ENCODE data around the gene ASB13. TPM values are rescaled to one million over a fixed set of nuclear protein-coding genes. Genes with fewer than 3 reads are reported as not detected.

The ASB13 gene
- total and polyA plus RNA-seq, 9 donors = 8.0 to 14.0 (median 11.7) TPM

- H3K27me3 ChIP-seq (ENCODE audit: control insufficient read depth, insufficient read depth, low read length) = no peaks in the 10 kb centered on the region
- H3K4me1 ChIP-seq (ENCODE audit: control insufficient read depth, insufficient read depth, low read length) = peaks cover 76% of the 10 kb centered on the region
- H3K27ac ChIP-seq (ENCODE audit: low read length) = peak overlapping the region; percentile 76
- no peaks in the 10 kb centered on the region for H3K36me3 ChIP-seq (ENCODE audit: control insufficient read depth, insufficient read depth, low read length)
- H3K4me3 ChIP-seq (ENCODE audit: low read length) = no peak overlapping the region
- DNase-seq = peak; percentile 96
- 24% methylated on average over 4 of the region's 6 CpGs for WGBS (ENCODE audit: insufficient coverage)
- no peaks in the 10 kb centered on the region for H3K9me3 ChIP-seq (replicated peaks; ENCODE audit: control insufficient read depth, low read depth, low read length)
Observed at GRCh38 chr10:5616836-5617235, 49.6 kb downstream of the ASB13 start.

GRCh38 chr10:5616046-5616445 lies 50.3 kb downstream of the ASB13 start:
- H3K27ac ChIP-seq (ENCODE audit: low read length) = peak overlapping the region; percentile 85
- no peaks in the 10 kb centered on the region for H3K27me3 ChIP-seq (ENCODE audit: control insufficient read depth, insufficient read depth, low read length)
- H3K4me1 ChIP-seq (ENCODE audit: control insufficient read depth, insufficient read depth, low read length) = peaks cover 81% of the 10 kb centered on the region
- no peaks in the 10 kb centered on the region for H3K9me3 ChIP-seq (replicated peaks; ENCODE audit: control insufficient read depth, low read depth, low read length)
- 84% methylated on average over 12 of the region's 26 CpGs for WGBS (ENCODE audit: insufficient coverage)
- H3K4me3 ChIP-seq (ENCODE audit: low read length) = no peak overlapping the region
- DNase-seq = peak; percentile 32
- no peaks in the 10 kb centered on the region for H3K36me3 ChIP-seq (ENCODE audit: control insufficient read depth, insufficient read depth, low read length)

- 39% methylated on average over 6 of the region's 7 CpGs for WGBS (ENCODE audit: insufficient coverage)
- peaks cover 85% of the 10 kb centered on the region for H3K4me1 ChIP-seq (ENCODE audit: control insufficient read depth, insufficient read depth, low read length)
- peak overlapping the region; percentile 85 for H3K27ac ChIP-seq (ENCODE audit: low read length)
Observed at GRCh38 chr10:5615316-5615715, 51.1 kb downstream of the ASB13 start.

GRCh38 chr10:5614155-5614721 lies 52.2 kb downstream of the ASB13 start:
- peak overlapping the region; percentile 85 for H3K27ac ChIP-seq (ENCODE audit: low read length)
- H3K4me3 ChIP-seq (ENCODE audit: low read length) = no peak overlapping the region
- no peaks in the 10 kb centered on the region for H3K27me3 ChIP-seq (ENCODE audit: control insufficient read depth, insufficient read depth, low read length)
- H3K36me3 ChIP-seq (ENCODE audit: control insufficient read depth, insufficient read depth, low read length) = no peaks in the 10 kb centered on the region
- 29% methylated on average over 2 of the region's 4 CpGs for WGBS (ENCODE audit: insufficient coverage)
- peak; percentile 86 for DNase-seq
- H3K9me3 ChIP-seq (replicated peaks; ENCODE audit: control insufficient read depth, low read depth, low read length) = no peaks in the 10 kb centered on the region
- H3K4me1 ChIP-seq (ENCODE audit: control insufficient read depth, insufficient read depth, low read length) = peaks cover 85% of the 10 kb centered on the region

More at GRCh38 chr10:5615316-5615715, 51.1 kb downstream of the ASB13 start:
- no peaks in the 10 kb centered on the region for H3K27me3 ChIP-seq (ENCODE audit: control insufficient read depth, insufficient read depth, low read length)
- no peaks in the 10 kb centered on the region for H3K9me3 ChIP-seq (replicated peaks; ENCODE audit: control insufficient read depth, low read depth, low read length)
- peak; percentile 82 for DNase-seq
- no peak overlapping the region for H3K4me3 ChIP-seq (ENCODE audit: low read length)
- H3K36me3 ChIP-seq (ENCODE audit: control insufficient read depth, insufficient read depth, low read length) = no peaks in the 10 kb centered on the region

- no CpG with 5 or more reads among the region's 13 CpGs for WGBS (ENCODE audit: insufficient coverage)
- no peaks in the 10 kb centered on the region for H3K9me3 ChIP-seq (replicated peaks; ENCODE audit: control insufficient read depth, low read depth, low read length)
- H3K36me3 ChIP-seq (ENCODE audit: control insufficient read depth, insufficient read depth, low read length) = no peaks in the 10 kb centered on the region
- peak overlapping the region; percentile 85 for H3K27ac ChIP-seq (ENCODE audit: low read length)
- H3K4me1 ChIP-seq (ENCODE audit: control insufficient read depth, insufficient read depth, low read length) = peaks cover 85% of the 10 kb centered on the region
- H3K4me3 ChIP-seq (ENCODE audit: low read length) = no peak overlapping the region
- H3K27me3 ChIP-seq (ENCODE audit: control insufficient read depth, insufficient read depth, low read length) = no peaks in the 10 kb centered on the region
- peak; percentile 63 for DNase-seq
Observed at GRCh38 chr10:5613481-5614154, 52.8 kb downstream of the ASB13 start.

GRCh38 chr10:5611899-5612680 lies 54.3 kb downstream of the ASB13 start:
- Histone ChIP-seq H3K27ac (ENCODE audit: low read length) (no peak overlapping the region), H3K4me3 (ENCODE audit: low read length) (no peak overlapping the region), H3K36me3 (ENCODE audit: control insufficient read depth, insufficient read depth, low read length) (no peaks in the 10 kb centered on the region), H3K9me3 (replicated peaks; ENCODE audit: control insufficient read depth, low read depth, low read length) (no peaks in the 10 kb centered on the region), H3K4me1 (ENCODE audit: control insufficient read depth, insufficient read depth, low read length) (peaks cover 74% of the 10 kb centered on the region), H3K27me3 (ENCODE audit: control insufficient read depth, insufficient read depth, low read length) (no peaks in the 10 kb centered on the region)
- 96% methylated on average over 9 of the region's 15 CpGs for WGBS (ENCODE audit: insufficient coverage)
- peak; percentile 56 for DNase-seq

- Histone ChIP-seq H3K36me3 (ENCODE audit: control insufficient read depth, insufficient read depth, low read length) (no peaks in the 10 kb centered on the region), H3K4me3 (ENCODE audit: low read length) (no peak overlapping the region), H3K4me1 (ENCODE audit: control insufficient read depth, insufficient read depth, low read length) (peaks cover 67% of the 10 kb centered on the region), H3K27ac (ENCODE audit: low read length) (no peak overlapping the region), H3K27me3 (ENCODE audit: control insufficient read depth, insufficient read depth, low read length) (no peaks in the 10 kb centered on the region), H3K9me3 (replicated peaks; ENCODE audit: control insufficient read depth, low read depth, low read length) (no peaks in the 10 kb centered on the region)
- 64% methylated on average over 10 of the region's 11 CpGs for WGBS (ENCODE audit: insufficient coverage)
- peak; percentile 60 for DNase-seq
Observed at GRCh38 chr10:5609952-5610616, 56.3 kb downstream of the ASB13 start.

- 68% methylated on average over 12 of the region's 12 CpGs for WGBS (ENCODE audit: insufficient coverage)
- Histone ChIP-seq H3K27ac (ENCODE audit: low read length) (no peak overlapping the region), H3K36me3 (ENCODE audit: control insufficient read depth, insufficient read depth, low read length) (no peaks in the 10 kb centered on the region), H3K4me1 (ENCODE audit: control insufficient read depth, insufficient read depth, low read length) (peaks cover 57% of the 10 kb centered on the region), H3K4me3 (ENCODE audit: low read length) (no peak overlapping the region), H3K27me3 (ENCODE audit: control insufficient read depth, insufficient read depth, low read length) (no peaks in the 10 kb centered on the region), H3K9me3 (replicated peaks; ENCODE audit: control insufficient read depth, low read depth, low read length) (no peaks in the 10 kb centered on the region)
- no peak for DNase-seq
Observed at GRCh38 chr10:5608608-5609220, 57.7 kb downstream of the ASB13 start.

GRCh38 chr10:5607594-5607993 lies 58.8 kb downstream of the ASB13 start:
- H3K4me3 ChIP-seq (ENCODE audit: low read length) = no peak overlapping the region
- no peaks in the 10 kb centered on the region for H3K27me3 ChIP-seq (ENCODE audit: control insufficient read depth, insufficient read depth, low read length)
- H3K9me3 ChIP-seq (replicated peaks; ENCODE audit: control insufficient read depth, low read depth, low read length) = no peaks in the 10 kb centered on the region
- H3K36me3 ChIP-seq (ENCODE audit: control insufficient read depth, insufficient read depth, low read length) = no peaks in the 10 kb centered on the region
- no peak overlapping the region for H3K27ac ChIP-seq (ENCODE audit: low read length)
- WGBS (ENCODE audit: insufficient coverage) = 90% methylated on average over 2 of the region's 7 CpGs
- DNase-seq = no peak
- peaks cover 52% of the 10 kb centered on the region for H3K4me1 ChIP-seq (ENCODE audit: control insufficient read depth, insufficient read depth, low read length)
